Thoracic aorta (tissue), 2 donors: Measurements from ENCODE around the gene SSH2. TPM values are rescaled to one million over a fixed set of nuclear protein-coding genes. Genes with fewer than 3 reads are reported as not detected.

Experiments
- ATAC-seq: fragments of 150-250 bp; one replicate; pipeline ENCODE4 v1.8.0; 2017; ENCODE audit warnings: low read depth; ENCODE audit not compliant: insufficient number of reproducible peaks, low FRiP score
- DNase-seq: peaks from one replicate; pipeline ENCODE4 v3.0.0-alpha.2; 2020; ENCODE audit warnings: low spot score
- H3K27ac ChIP-seq, 2 donors: fragments of 200-600 bp; sonication (generic); 1 replicate in 1 of 2; 2 replicates in 1 of 2; pipeline ENCODE4 v1.5.1; 2016; ENCODE audit warnings: mild to moderate bottlenecking in 2 of 2, moderate library complexity in 2 of 2
- H3K27me3 ChIP-seq: fragments of 200-600 bp; sonication (generic); replicated peaks from 2 replicates; pipeline ENCODE4 v1.6.0; 2016; ENCODE audit warnings: mild to moderate bottlenecking; ENCODE audit not compliant: insufficient read depth
- H3K36me3 ChIP-seq: fragments of 200-600 bp; sonication (generic); one replicate; pipeline ENCODE4 v1.5.1; 2016
- H3K4me1 ChIP-seq, 2 donors: fragments of 200-600 bp; sonication (generic); 1 replicate in 1 of 2; 2 replicates in 1 of 2; pipeline versions ENCODE4 v1.5.1 to v1.6.0; 2016; ENCODE audit warnings: low read depth in 2 of 2, mild to moderate bottlenecking in 1 of 2; ENCODE audit not compliant: control insufficient read depth in 1 of 2
- H3K4me3 ChIP-seq: fragments of 200-600 bp; sonication (generic); 2 replicates; pipeline ENCODE4 v1.5.1; 2016; ENCODE audit warnings: mild to moderate bottlenecking
- H3K9me3 ChIP-seq: fragments of 200-600 bp; sonication (generic); 2 replicates; pipeline ENCODE4 v1.5.1; 2016
- total RNA-seq, 2 donors: library from RNA; depleted of rRNA; stranded (reverse); fragments of >200 nt; gene quantifications; one replicate each; pipeline versions ENCODE4 v1.1.0 to v1.2.3, GENCODE V29; 2016
- TF ChIP-seq, protein P1 (sequence below): fragments of 200-600 bp; sonication (generic); IDR thresholded peaks from one replicate; pipeline ENCODE4 v1.5.1; 2019; ENCODE audit warnings: antibody characterized with exemption

SSH2 gene
- total RNA-seq, 2 donors from 2014 or later = 31.5 to 33.2 TPM

DNA sequence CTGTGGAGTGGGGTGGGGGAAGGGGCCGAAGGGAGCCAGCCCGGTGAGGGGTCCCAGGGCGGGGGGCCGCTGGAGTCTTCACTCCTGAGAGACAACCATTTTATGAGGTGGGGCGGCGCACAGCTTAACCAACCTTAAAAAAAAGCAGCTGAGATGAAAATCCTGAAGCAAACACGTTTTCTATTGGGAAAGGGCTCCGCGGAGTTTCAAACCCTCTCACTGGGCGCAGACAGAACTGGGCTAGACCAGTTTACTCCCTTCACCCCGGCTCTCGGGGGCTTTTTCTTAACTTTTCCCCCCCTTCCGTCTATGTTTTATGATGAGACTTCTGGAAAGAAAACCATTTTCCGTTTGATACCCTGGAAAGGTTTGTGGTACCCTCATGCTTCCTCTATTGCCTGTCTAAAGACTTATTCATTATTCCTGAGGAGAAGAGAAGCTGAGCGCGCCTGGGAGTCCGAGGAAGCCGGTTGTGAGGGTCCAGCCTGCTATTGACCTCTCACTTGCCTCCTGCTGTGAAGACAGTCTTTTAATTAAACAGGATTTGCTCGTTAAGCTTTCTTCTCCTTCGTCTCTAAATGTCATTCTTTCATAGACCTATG is 482 bp upstream of the SSH2 start:
- TF ChIP-seq, protein P1, sequence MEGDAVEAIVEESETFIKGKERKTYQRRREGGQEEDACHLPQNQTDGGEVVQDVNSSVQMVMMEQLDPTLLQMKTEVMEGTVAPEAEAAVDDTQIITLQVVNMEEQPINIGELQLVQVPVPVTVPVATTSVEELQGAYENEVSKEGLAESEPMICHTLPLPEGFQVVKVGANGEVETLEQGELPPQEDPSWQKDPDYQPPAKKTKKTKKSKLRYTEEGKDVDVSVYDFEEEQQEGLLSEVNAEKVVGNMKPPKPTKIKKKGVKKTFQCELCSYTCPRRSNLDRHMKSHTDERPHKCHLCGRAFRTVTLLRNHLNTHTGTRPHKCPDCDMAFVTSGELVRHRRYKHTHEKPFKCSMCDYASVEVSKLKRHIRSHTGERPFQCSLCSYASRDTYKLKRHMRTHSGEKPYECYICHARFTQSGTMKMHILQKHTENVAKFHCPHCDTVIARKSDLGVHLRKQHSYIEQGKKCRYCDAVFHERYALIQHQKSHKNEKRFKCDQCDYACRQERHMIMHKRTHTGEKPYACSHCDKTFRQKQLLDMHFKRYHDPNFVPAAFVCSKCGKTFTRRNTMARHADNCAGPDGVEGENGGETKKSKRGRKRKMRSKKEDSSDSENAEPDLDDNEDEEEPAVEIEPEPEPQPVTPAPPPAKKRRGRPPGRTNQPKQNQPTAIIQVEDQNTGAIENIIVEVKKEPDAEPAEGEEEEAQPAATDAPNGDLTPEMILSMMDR = no peak
- H3K27ac ChIP-seq = peak overlapping the region; percentile 72 to 86
- no peak for ATAC-seq

DNA sequence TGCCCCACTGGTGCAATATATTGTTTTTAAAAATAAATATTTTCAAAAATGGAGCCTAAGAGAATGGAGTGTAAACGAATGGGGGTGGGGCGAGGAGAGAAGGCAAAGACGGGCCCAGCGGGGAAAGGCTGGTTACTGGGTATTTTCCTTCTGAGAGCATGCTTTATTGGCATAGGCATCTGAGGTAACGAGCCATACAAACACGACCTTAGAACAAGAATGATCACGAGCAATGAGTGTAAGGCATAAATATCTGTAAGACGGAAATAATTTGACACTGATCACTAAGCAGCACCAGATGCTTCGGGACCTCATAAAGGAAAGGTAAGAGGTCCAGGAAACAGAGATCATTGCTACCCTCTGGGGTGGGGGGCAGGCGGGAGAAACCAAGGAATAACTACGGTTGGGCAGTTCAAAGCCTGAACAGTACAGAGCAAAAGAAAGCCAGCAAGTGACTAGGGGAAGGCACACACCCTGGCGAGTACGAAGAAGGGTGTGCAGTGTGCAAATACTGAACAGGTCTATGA is 959 bp downstream of the SSH2 start:
- Histone ChIP-seq H3K9me3 (no peaks in the 10 kb centered on the region), H3K4me3 (peak overlapping the region; percentile 73), H3K36me3 (no peaks in the 10 kb centered on the region), H3K27me3 (no peaks in the 10 kb centered on the region), H3K4me1 (peaks cover 17 to 19% of the 10 kb centered on the region in 2 donors), H3K27ac (peak overlapping the region; percentile 72 to 86)
- DNase-seq = no peak
- TF ChIP-seq, protein P1 = no peak
- ATAC-seq = no peak

More for the DNA sequence above, 482 bp upstream of the SSH2 start:
- Histone ChIP-seq H3K4me1 (peaks cover 17 to 19% of the 10 kb centered on the region in 2 donors), H3K36me3 (no peaks in the 10 kb centered on the region), H3K27me3 (no peaks in the 10 kb centered on the region), H3K4me3 (peak overlapping the region; percentile 73), H3K9me3 (no peaks in the 10 kb centered on the region)
- no peak for DNase-seq

DNA sequence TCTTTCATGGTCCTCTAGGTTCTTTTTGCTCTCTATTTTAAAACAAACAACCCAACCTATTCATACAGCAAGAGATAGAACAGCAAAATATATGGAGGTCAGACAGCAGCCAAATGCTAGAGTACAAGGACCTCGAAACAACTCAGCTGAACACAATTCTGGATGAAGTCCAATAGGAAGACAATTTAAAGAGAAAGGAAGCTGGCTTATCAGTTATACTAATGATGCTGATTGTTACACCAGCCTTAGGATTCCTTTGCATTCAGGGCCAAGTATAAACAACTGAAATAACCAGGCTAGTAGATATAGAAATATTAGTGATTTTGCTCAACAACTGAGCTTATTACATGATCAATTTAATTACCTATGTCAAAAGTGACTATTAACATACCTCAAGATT is 2.5 kb downstream of the SSH2 start:
- no peaks in the 10 kb centered on the region for H3K9me3 ChIP-seq
- H3K27me3 ChIP-seq = no peaks in the 10 kb centered on the region
- TF ChIP-seq, protein P1 = no peak
- H3K4me1 ChIP-seq = peaks cover 17 to 19% of the 10 kb centered on the region in 2 donors
- H3K4me3 ChIP-seq = no peak overlapping the region
- H3K36me3 ChIP-seq = no peaks in the 10 kb centered on the region
- DNase-seq = no peak
- no peak for ATAC-seq
- H3K27ac ChIP-seq = no peak overlapping the region

DNA sequence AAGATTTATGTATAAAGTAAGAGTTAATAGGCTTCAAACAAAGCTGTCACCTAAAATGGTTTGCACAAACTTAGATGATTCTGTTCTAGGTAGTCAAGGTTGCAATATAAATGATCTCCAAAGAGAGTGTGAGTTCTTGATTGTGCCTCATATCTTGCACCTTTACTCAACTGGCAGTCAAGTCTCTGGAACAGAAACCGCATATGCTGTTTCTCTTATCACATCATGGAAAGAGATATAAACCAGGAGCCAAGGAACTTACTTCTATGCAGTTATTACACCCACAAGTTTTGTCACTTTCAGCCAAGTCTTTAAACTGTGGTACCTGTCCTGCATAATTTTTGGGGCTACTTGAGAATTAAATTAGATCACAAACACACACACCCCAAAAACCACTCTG is 5.2 kb downstream of the SSH2 start:
- Histone ChIP-seq H3K9me3 (no peaks in the 10 kb centered on the region), H3K36me3 (no peaks in the 10 kb centered on the region), H3K4me1 (peaks cover 11% of the 10 kb centered on the region in 2 donors), H3K27ac (no peak overlapping the region), H3K27me3 (no peaks in the 10 kb centered on the region), H3K4me3 (no peak overlapping the region)
- TF ChIP-seq, protein P1 = no peak
- ATAC-seq (no peak), DNase-seq (no peak)

DNA sequence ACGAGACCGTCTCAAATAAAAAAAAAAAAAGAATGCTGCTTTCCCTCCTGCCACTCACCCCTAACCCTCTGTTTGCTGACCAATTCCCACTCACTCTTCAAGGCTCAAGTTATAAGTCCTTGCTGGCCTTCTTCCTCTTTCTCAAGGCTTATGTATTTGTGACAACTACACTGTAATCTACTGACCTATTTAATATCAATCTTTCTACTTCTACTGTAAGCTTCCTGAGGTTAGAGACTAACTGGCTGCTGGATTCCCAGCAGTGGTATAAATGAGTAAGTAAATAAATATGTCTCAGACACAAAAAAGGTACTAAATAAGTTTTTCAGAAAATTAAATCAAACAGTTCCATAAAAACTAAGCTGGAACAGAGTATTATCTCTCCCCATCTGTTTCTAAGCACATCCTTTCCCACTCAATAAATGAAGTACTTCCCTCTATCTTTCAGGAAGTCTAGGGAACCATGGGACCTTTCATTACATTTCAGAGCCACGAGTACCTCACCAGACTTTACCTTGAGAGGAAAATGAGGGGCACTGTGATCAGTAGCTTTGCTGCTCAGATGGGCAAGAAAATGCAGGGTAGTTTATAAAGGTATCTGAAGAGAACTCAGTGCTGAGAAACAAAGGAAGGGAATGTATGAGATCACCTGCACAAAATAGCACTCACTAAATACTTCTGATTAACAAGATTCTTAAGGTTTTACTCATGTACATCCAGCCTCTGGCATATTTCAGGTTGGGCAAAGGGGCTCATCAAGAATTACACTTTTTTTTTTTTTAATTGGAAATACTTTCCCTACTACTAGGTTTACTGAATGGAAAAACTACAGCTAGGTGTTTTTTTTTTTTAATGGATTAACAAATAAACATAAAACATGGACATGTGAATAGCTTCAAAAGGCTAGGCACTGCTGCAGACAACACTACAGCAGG is 10.8 kb downstream of the SSH2 start:
- TF ChIP-seq, protein P1 = no peak
- H3K4me1 ChIP-seq = peaks cover 0 to 17% of the 10 kb centered on the region in 2 donors
- ATAC-seq (no peak), DNase-seq (no peak)
- H3K27ac ChIP-seq = no peak overlapping the region
- no peaks in the 10 kb centered on the region for H3K9me3 ChIP-seq
- no peaks in the 10 kb centered on the region for H3K27me3 ChIP-seq
- H3K4me3 ChIP-seq = no peak overlapping the region
- H3K36me3 ChIP-seq = no peaks in the 10 kb centered on the region
